Neural cell (in vitro differentiated cells): Measurements from ENCODE around the gene KCNJ6. TPM values are rescaled to one million over a fixed set of nuclear protein-coding genes. Genes with fewer than 3 reads are reported as not detected.
"Not testable (repeated sequence)": the region's sequence is repeated elsewhere in the genome, so short reads cannot be mapped to it uniquely, and the experiment has no call there.

ENCODE experiments used
- H2AFZ ChIP-seq: fragments of 200-600, 300-800 bp; sonication (generic), shearing (Covaris generic); 2 replicates; pipeline ENCODE4 v1.6.0; 2014; ENCODE audit warnings: low read depth, mild to moderate bottlenecking, antibody characterized with exemption, low read length, moderate library complexity
- H3F3A ChIP-seq: fragments of 200-600 bp; shearing (Covaris generic); 2 replicates; pipeline ENCODE4 v1.6.1; 2016; ENCODE audit warnings: mild to moderate bottlenecking, moderate library complexity, mixed read lengths, antibody characterized with exemption, low read length; ENCODE audit not compliant: insufficient read depth, poor library complexity, severe bottlenecking
- H3K27ac ChIP-seq: fragments of 200-600, 300-800 bp; sonication (generic), shearing (Covaris generic); 2 replicates; pipeline ENCODE4 v1.5.1; 2014; ENCODE audit warnings: mild to moderate bottlenecking, low read length, moderate library complexity
- H3K27me3 ChIP-seq: fragments of 300-800, 200-600 bp; sonication (generic), shearing (Covaris generic); 2 replicates; pipeline ENCODE4 v1.6.0; 2014; ENCODE audit warnings: mild to moderate bottlenecking, low read depth, low read length, moderate library complexity; ENCODE audit not compliant: insufficient read depth
- H3K36me3 ChIP-seq: fragments of 300-800, 200-600 bp; sonication (generic), shearing (Covaris generic); 2 replicates; pipeline ENCODE4 v1.5.1; 2014; ENCODE audit warnings: mild to moderate bottlenecking, antibody characterized with exemption, low read length, moderate library complexity; ENCODE audit not compliant: insufficient read depth
- H3K4me2 ChIP-seq: fragments of 300-800, 200-600 bp; sonication (generic), shearing (Covaris generic); 2 replicates; pipeline ENCODE4 v1.6.0; 2014; ENCODE audit warnings: mild to moderate bottlenecking, low read length
- H3K4me3 ChIP-seq: fragments of 300-800, 200-600 bp; sonication (generic), shearing (Covaris generic); 2 replicates; pipeline ENCODE4 v1.5.1; 2014; ENCODE audit warnings: mild to moderate bottlenecking, low read length, moderate library complexity
- H3K79me2 ChIP-seq: fragments of 200-600 bp; shearing (Covaris generic); replicated peaks from 2 replicates; pipeline ENCODE4 v1.6.0; 2014; ENCODE audit warnings: mild to moderate bottlenecking, low read length, moderate library complexity; ENCODE audit not compliant: insufficient read depth
- H3K9ac ChIP-seq: fragments of 300-800, 200-600 bp; sonication (generic), shearing (Covaris generic); 2 replicates; pipeline ENCODE4 v1.6.1; 2016; ENCODE audit warnings: mild to moderate bottlenecking, low read length, mixed read lengths
- H3K9me2 ChIP-seq: fragments of 200-600 bp; shearing (Covaris generic); 2 replicates; pipeline ENCODE4 v1.6.1; 2016; ENCODE audit warnings: mild to moderate bottlenecking, low read length, mixed read lengths; ENCODE audit not compliant: insufficient read depth
- H3K9me3 ChIP-seq: fragments of 200-600, 300-800 bp; sonication (generic), shearing (Covaris generic); 2 replicates; pipeline ENCODE4 v1.6.1; 2016; ENCODE audit warnings: mild to moderate bottlenecking, mixed run types, low read length, moderate library complexity, mixed read lengths
- H4K20me1 ChIP-seq: fragments of 200-600 bp; shearing (Covaris generic); 2 replicates; pipeline ENCODE4 v1.6.1; 2016; ENCODE audit warnings: mild to moderate bottlenecking, mixed run types; ENCODE audit not compliant: insufficient read depth
- CTCF ChIP-seq: fragments of 450-650 bp; IDR thresholded peaks from 2 replicates; pipeline ENCODE4 v1.5.1; 2014; ENCODE audit warnings: antibody characterized with exemption, mild to moderate bottlenecking, moderate library complexity; ENCODE audit not compliant: poor library complexity, severe bottlenecking
- EP300 ChIP-seq: fragments of 450-650 bp; conservative IDR thresholded peaks from 2 replicates; pipeline ENCODE4 v1.6.1; 2014; ENCODE audit warnings: antibody characterized with exemption, mild to moderate bottlenecking, moderate library complexity; ENCODE audit not compliant: poor library complexity, severe bottlenecking
- EZH2 ChIP-seq: fragments of 200-600, 300-800 bp; shearing (Covaris generic), sonication (generic); IDR thresholded peaks from 2 replicates; pipeline ENCODE4 v1.6.1; 2014; ENCODE audit warnings: antibody characterized with exemption, low read length, borderline replicate concordance, mild to moderate bottlenecking; ENCODE audit not compliant: insufficient read depth, poor library complexity, severe bottlenecking
- MXI1 ChIP-seq: fragments of 450-650 bp; conservative IDR thresholded peaks from 2 replicates; pipeline ENCODE4 v1.6.1; 2014; ENCODE audit warnings: antibody characterized with exemption, mild to moderate bottlenecking; ENCODE audit not compliant: poor library complexity, severe bottlenecking
- POLR2AphosphoS5 ChIP-seq: IDR thresholded peaks from 2 replicates; pipeline ENCODE4 v1.6.1; 2012
- RAD21 ChIP-seq: fragments of 450-650 bp; conservative IDR thresholded peaks from 2 replicates; pipeline ENCODE4 v1.6.1; 2014; ENCODE audit warnings: antibody characterized with exemption, mild to moderate bottlenecking, moderate library complexity
- REST ChIP-seq: IDR thresholded peaks from 2 replicates; pipeline ENCODE4 v1.6.1; 2012; ENCODE audit warnings: borderline replicate concordance
- SMC3 ChIP-seq: fragments of 450-650 bp; conservative IDR thresholded peaks from 2 replicates; pipeline ENCODE4 v1.6.1; 2014; ENCODE audit warnings: antibody characterized with exemption, mild to moderate bottlenecking, moderate library complexity; ENCODE audit not compliant: poor library complexity
- TAF1 ChIP-seq: IDR thresholded peaks from 2 replicates; pipeline ENCODE4 v1.6.1; 2012; ENCODE audit warnings: low read depth
- polyA plus RNA-seq: library from polyadenylated mRNA; depleted of rRNA; stranded (reverse); fragments of >200 nt; gene quantifications from 2 replicates; pipeline ENCODE4 v1.2.3, GENCODE V29; 2014

Gene KCNJ6
- polyA plus RNA-seq, 1 donor from 2014 or later: 1.7 TPM

- Histone ChIP-seq H3K9me2 (no peaks in the 10 kb centered on the region), H3K4me2 (no peak overlapping the region), H3K9ac (no peak overlapping the region), H3K27ac (no peak overlapping the region), H2AFZ (no peak overlapping the region), H3K4me3 (no peak overlapping the region), H3F3A (no peaks in the 10 kb centered on the region), H3K79me2 (no peaks in the 10 kb centered on the region), H3K27me3 (no peaks in the 10 kb centered on the region), H4K20me1 (no peaks in the 10 kb centered on the region), H3K9me3 (no peaks in the 10 kb centered on the region), H3K36me3 (no peaks in the 10 kb centered on the region)
- TF ChIP-seq REST: no peak
- TF ChIP-seq EZH2: no peak
- no peak for TF ChIP-seq EP300
- TF ChIP-seq TAF1: no peak
- TF ChIP-seq SMC3: no peak
- no peak for TF ChIP-seq CTCF
- TF ChIP-seq MXI1: no peak
- TF ChIP-seq RAD21: no peak
- no peak for TF ChIP-seq POLR2AphosphoS5
Measured at GRCh38 chr21:37762606-37763005, 153.7 kb downstream of the KCNJ6 start.

- H3K9me2 ChIP-seq, H3K36me3 ChIP-seq: not testable (repeated sequence)
Measured at GRCh38 chr21:37761406-37761805, 154.9 kb downstream of the KCNJ6 start.

GRCh38 chr21:37759777-37760176, 156.5 kb downstream of the KCNJ6 start:
- Histone ChIP-seq H3F3A (no peaks in the 10 kb centered on the region), H3K4me2 (no peak overlapping the region), H3K27ac (no peak overlapping the region), H3K36me3 (no peaks in the 10 kb centered on the region), H3K9me3 (no peaks in the 10 kb centered on the region), H3K9me2 (no peaks in the 10 kb centered on the region), H2AFZ (no peak overlapping the region), H3K4me3 (no peak overlapping the region), H4K20me1 (no peaks in the 10 kb centered on the region), H3K9ac (no peak overlapping the region), H3K79me2 (no peaks in the 10 kb centered on the region), H3K27me3 (no peaks in the 10 kb centered on the region)
- TF ChIP-seq EP300: no peak
- TF ChIP-seq RAD21: no peak
- TF ChIP-seq REST: no peak

More at GRCh38 chr21:37761406-37761805, 154.9 kb downstream of the KCNJ6 start:
- H3K27ac ChIP-seq, H3K4me2 ChIP-seq, H4K20me1 ChIP-seq, H3K9ac ChIP-seq, H3K4me3 ChIP-seq, H3K9me3 ChIP-seq, H3K27me3 ChIP-seq, H3F3A ChIP-seq, H2AFZ ChIP-seq, H3K79me2 ChIP-seq: not testable (repeated sequence)
